ENCODE data around the gene HERPUD1.

Gene HERPUD1

DNA sequence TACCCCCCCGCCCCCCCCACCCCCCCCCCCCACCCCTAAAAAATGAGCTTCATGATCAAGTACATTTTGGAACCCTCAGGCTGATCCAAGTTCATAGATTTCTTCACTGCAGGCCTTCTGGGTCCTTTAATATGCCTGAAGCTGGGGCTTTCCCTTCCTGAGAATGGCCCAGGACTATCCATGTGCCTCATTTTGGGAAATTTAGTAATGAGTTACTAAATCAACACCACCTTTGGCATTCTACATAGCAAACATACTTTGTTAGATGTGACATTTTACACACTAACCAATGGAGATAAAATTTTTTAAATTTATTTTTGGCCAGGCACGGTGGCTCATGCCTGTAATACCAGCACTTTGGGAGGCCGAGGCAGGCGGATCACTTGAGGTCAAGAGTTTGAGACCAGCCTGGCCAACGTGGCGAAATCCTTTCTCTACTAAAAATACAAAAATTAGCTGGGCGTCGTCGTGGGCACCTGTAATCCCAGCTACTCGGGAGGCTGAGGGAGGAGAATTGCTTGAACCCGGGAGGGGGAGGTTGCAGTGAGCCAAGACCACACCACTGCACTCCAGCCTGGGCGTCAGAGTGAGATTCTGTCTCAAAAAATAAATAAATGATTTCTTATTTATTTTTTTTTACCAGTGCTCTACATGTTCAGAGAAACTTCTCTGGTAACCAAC, 14.0 kb downstream of the HERPUD1 start:
- H3K27ac ChIP-seq: no peak overlapping the region
- TF ChIP-seq, protein P1, sequence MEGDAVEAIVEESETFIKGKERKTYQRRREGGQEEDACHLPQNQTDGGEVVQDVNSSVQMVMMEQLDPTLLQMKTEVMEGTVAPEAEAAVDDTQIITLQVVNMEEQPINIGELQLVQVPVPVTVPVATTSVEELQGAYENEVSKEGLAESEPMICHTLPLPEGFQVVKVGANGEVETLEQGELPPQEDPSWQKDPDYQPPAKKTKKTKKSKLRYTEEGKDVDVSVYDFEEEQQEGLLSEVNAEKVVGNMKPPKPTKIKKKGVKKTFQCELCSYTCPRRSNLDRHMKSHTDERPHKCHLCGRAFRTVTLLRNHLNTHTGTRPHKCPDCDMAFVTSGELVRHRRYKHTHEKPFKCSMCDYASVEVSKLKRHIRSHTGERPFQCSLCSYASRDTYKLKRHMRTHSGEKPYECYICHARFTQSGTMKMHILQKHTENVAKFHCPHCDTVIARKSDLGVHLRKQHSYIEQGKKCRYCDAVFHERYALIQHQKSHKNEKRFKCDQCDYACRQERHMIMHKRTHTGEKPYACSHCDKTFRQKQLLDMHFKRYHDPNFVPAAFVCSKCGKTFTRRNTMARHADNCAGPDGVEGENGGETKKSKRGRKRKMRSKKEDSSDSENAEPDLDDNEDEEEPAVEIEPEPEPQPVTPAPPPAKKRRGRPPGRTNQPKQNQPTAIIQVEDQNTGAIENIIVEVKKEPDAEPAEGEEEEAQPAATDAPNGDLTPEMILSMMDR (conservative IDR thresholded peaks at IDR 0.05): no peak
- no peak for TF ChIP-seq ZFX (IDR thresholded peaks at IDR 0.05)

DNA sequence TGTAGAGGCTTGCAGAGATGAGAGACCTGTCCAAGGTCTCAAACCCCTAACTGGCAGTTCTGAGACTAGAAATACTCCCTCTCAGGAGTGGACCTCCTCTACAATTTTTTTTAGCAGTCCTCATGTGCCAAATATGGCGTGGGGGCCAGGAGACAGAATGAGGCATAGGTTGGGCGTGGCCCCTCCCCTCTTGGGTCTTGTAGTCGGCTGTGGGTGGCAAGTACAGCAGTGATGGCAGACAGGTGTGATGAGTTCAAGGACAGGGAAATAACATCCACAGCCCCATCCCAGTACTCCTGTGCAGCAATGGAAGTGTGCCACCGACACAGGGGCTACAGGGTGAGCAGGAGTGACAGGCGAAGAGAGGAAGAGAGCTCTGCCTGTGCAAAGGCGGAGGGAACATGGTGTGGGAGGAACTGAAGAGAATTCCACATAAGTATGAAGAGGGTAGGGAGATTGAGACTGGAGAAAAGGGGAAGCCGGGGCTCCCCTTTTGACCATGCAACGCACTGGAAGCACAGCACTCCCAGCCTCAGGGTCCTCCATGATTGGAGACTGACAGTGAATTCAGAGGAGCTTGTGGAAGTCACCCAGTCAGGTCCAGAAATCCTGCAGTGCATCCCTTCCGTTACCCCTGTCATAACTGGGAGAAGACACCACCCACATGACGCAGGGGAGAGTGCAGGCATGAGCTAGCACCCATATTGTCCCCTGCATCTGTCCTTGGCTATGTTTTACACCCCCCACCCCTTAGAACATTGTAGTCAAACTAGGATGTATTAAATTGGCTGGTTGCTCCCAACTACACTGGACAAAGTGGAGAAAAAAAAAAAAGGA, 15.0 kb downstream of the HERPUD1 start:
- no peak overlapping the region for H3K27ac ChIP-seq
- no peak for TF ChIP-seq ZFX (IDR thresholded peaks at IDR 0.05)
- TF ChIP-seq, protein P1 (conservative IDR thresholded peaks at IDR 0.05): no peak

DNA sequence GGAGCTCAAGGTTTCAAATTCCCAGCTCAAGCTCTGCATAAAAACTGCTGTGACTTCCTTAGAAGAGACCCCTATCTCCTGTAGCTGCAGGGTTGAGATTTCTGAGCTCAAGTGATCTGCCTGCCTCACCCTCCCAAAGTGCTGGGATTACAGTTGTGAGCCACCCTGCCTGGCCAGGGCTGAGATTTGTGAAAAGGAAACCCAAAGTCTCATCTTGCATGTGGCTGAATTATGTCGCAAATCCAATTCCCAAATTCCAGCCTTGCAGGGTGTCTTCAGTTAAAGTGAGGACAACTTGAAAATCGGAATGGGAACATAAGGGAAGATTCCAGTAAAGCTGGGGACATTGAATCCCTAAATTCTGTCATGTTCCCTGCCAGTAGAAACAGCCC, 15.7 kb downstream of the HERPUD1 start:
- no peak overlapping the region for H3K27ac ChIP-seq
- TF ChIP-seq, protein P1 (conservative IDR thresholded peaks at IDR 0.05): no peak
- no peak for TF ChIP-seq ZFX (IDR thresholded peaks at IDR 0.05)

DNA sequence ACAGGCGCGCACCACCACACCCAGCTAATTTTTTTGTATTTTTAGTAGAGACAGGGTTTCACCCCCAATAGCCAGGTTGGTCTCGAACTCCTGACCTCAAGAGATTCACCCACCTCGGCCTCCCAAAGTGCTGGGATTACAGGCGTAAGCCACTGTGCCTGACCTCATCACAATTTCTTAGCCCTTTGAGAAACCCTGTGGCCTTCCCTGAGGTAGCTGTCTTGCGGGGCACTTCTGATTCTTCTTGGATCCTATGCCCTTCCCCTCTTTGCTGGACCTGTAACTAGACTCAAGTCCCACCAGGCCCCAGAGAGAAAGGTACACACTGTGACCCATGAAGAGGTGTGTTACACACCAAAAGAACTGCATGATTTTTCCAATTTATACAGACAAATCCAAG, 16.3 kb downstream of the HERPUD1 start:
- H3K27ac ChIP-seq: no peak overlapping the region
- TF ChIP-seq, protein P1 (conservative IDR thresholded peaks at IDR 0.05): no peak
- TF ChIP-seq ZFX (IDR thresholded peaks at IDR 0.05): no peak

DNA sequence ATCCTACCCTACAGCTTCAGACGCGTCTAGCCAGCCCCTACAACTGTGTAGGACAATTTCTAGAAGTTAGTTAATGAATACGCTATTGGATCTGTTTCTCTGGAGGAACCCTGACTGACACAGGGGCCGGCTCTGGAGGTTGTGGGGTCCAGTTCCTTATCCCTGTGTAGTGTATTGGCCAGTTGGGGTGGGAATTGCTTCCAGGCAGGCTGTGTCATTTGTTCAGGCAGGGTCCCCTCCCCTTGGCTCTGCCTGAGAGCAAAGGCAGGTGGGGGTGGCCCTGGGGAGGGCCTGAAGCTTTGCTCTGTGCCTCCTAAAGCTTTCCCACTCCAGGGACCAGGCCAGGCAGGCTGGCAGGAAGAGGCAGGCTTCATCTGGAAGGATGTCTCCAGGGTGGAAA, 18.1 kb downstream of the HERPUD1 start:
- TF ChIP-seq, protein P1 (conservative IDR thresholded peaks at IDR 0.05): no peak
- TF ChIP-seq ZFX (IDR thresholded peaks at IDR 0.05): no peak
- H3K27ac ChIP-seq: no peak overlapping the region

DNA sequence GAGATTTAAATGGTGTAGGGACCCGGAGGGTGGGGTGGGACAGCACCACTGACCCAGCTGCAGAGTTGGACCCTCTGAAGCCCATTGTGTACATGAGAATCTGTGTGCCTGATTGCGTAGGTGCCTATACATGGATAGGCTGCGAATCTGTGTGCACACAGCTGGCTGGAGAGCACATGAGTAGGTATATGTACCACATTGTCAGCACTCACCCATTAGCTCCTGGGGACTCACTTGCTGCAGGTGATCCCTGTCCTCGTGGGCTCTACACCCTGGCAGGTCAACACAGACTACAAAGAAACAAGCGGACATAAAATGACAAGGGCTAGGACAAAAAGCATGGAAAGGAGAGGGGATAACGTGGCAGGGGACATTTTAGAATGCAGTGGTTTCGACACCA, 18.5 kb downstream of the HERPUD1 start:
- H3K27ac ChIP-seq: no peak overlapping the region
- TF ChIP-seq ZFX (IDR thresholded peaks at IDR 0.05): no peak
- TF ChIP-seq, protein P1 (conservative IDR thresholded peaks at IDR 0.05): no peak
